Activated CD4-positive, CD25-positive, alpha-beta regulatory T cell (primary cell): Measurements from ENCODE around the gene SPDEF.

Experiments used
- DNase-seq, 4 experiments: peaks; one replicate each; lab custom pipeline; 2025; lab: John Stamatoyannopoulos, UW

The SPDEF gene

GRCh38 chr6:34527751-34528670 is 28.1 kb downstream of the SPDEF start:
- no peak for DNase-seq

- DNase-seq = peak; percentile 91 to 94 (median 94)
Measured at GRCh38 chr6:34526992-34527728, 29.0 kb downstream of the SPDEF start.

GRCh38 chr6:34526241-34526972 is 29.7 kb downstream of the SPDEF start:
- no peak for DNase-seq

- DNase-seq = no peak
Measured at GRCh38 chr6:34525431-34526175, 30.5 kb downstream of the SPDEF start.

GRCh38 chr6:34524971-34525370 is 31.2 kb downstream of the SPDEF start:
- no peak for DNase-seq

DNA sequence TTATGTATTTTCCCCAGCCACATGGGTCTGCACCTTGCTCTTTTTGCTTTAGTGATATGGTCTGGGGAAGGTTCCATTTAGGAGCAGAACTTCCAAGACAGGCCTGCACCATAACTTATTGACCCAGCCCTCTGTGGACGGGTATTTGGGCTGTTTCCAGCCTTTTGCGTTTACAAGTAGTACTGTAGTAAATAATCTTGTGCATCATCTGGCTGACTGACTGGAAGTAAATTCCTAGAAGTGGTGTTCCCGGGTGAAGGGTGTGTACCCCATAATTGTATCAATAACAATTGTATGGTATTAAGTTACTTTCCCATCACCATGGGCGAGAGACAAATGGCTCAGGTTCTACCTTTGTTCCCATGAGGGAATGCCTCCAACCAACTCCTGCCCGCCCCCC is 31.6 kb downstream of the SPDEF start:
- no peak for DNase-seq

DNA sequence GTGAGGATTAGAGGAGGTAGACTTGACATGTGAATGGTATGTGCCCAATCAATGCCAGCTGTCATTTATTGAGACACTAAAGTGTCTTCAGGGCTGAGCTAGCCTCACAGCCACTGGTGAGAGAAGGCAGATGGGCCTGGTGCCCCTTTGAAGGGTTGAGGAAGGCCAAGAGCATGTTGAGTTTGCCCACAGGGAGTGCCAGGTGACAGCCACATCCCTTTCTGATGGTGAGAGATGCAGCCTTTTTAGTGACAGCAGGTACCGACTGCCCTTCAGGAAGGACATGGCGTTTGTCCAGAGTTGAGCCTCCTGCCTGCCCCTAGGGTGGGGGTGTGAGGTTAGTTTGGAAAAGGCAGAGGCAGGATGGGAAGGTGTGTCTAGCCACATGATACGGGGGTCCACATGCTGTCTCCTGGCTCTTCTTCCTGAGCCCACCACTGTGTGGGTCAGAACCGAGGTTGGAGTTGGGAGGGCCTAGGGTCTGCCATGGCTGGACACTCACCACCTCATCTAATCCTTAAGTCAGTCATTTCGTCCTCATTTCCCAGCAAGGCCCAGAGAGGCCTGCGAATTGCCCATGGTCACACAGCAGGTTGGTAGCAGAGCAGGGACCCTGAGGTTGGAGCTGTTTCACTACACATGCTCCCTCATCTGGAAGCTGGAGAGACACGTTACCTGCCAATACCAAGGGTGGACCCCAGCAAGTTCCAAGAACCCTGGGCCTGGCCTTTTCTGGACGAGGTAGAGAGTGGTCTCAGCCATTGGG is 32.5 kb downstream of the SPDEF start:
- no peak for DNase-seq

- DNase-seq = no peak
Measured at GRCh38 chr6:34522761-34523160, 33.4 kb downstream of the SPDEF start.

- DNase-seq = no peak
Measured at GRCh38 chr6:34521463-34522285, 34.5 kb downstream of the SPDEF start.

GRCh38 chr6:34520645-34521462 is 35.3 kb downstream of the SPDEF start:
- no peak for DNase-seq

- no peak for DNase-seq
Measured at GRCh38 chr6:34519971-34520644, 36.0 kb downstream of the SPDEF start.

DNA sequence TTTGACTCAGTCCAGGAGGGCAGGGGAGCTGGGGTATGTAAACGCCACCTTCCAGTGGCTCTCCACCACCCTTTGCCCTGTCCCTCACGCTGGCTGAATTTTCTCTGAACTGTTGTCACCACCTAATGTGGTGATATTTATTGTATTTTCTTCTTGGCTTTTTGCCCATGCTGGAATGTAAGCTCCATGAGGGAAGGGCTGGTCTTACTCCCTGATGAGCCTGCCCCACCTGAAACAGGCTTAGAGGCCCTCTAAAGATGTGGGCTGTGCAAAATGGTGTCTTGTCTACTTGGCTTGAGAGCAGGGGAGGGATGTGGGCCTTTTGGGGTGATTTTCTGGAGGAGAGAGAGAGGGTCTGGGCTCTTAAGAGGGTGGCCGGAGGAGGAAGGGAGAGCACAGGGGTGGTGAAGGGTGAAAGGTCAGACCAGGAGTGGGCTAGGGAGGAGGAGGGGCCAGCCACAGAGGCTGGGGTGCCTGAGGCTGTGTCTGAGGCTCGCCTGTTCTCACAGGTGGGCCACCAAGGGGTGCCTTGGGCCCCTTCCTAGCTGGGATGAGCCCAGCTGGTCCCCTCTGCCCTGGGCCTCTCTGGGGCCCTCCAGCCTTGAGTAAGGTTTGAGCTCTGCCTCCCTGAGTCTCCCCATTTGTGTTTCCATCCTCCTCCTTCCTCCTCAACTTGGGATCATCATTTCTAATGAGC is 37.3 kb downstream of the SPDEF start:
- no peak for DNase-seq

DNA sequence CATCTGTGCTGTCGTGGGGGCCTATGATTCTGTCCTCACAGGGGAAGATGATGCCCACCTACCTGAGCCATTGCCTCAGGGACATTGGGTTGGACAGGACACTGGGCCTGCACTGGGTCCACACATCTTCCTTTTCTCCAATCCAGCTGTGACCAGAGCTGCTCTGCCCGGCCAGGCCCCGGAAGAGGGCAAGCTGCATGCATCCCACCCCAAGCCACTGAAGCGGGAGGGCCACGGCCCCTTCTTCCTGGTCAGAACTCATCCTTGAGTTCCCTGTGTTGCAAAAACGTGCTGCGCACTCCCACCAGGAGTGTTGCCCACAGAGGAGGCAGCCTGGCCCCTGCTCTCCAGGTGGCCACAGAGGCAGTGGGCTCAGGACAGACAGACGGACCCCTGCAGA is 38.2 kb downstream of the SPDEF start:
- DNase-seq = no peak

DNA sequence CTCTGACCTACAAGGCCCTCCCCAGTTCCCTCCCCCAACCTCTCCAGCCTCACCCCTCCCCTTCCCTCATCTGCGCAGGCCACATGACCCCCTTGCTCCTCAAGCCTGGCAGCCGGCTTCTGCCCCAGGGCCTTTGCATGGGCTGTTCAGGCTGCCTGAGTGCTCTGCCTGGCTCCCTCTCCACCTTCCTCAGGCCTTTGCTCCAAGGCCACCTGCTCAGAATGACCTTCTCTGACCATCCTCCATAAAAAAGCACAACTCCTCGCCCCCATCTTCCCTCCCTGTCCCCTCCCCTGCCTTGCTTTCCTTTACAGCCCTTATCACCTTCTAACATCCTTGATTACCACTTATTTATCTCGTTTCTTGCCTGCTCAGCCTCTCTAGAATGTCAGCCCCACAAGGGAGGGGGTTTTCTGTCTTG is 38.7 kb downstream of the SPDEF start:
- DNase-seq = no peak

DNA sequence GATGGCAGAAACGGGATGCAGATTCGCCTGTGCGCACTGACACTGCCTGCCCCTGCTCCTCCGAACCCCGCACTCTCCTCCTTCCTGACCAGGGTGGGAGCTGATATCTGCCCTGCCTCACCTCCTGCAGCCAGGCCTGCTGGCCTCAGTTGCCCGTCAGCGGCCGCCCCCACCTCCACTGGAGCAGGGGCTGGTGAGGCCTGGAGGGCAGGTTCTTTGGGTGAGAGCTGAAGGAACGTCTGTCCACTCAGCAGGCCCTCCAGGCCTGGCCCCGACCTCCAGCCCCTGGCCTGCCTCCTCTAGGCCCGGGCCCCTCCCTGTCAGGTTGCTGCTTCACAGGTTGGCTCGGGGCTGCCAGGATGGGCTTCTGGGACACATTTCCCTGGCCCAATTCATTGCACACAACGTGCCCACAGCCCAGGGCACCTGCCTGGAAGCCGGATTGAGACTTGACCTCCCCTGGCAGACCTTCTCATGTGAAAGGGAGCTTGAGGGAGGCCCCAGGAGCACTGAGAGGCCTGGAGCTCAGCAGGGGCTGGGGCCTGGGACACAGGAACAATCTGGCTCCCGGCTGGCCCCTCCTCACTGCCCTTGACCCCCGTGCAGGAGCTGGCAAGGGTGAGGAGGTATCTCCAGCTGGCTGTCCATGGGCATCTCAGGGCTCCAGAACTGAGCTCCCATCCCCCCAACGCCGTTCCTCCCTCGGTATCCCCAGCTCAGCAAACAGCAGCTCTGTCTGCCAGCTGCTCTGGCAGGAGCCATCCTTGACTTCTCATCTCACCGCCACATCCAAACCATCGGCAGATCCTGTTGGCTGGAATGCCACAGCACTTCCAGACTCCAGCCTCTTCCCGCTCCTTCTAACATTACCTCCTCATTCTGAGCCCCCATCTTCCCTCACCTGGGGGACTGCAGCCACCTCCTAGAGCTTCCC is 39.5 kb downstream of the SPDEF start:
- DNase-seq = no peak

- DNase-seq = no peak
Measured at GRCh38 chr6:34515473-34516387, 40.4 kb downstream of the SPDEF start.
